ENCODE measurements around the gene PHYHIPL. TPM values are rescaled to one million over a fixed set of nuclear protein-coding genes. Genes with fewer than 3 reads are reported as not detected.

Gene PHYHIPL
- total RNA-seq, result not detected in 2 replicates

DNA sequence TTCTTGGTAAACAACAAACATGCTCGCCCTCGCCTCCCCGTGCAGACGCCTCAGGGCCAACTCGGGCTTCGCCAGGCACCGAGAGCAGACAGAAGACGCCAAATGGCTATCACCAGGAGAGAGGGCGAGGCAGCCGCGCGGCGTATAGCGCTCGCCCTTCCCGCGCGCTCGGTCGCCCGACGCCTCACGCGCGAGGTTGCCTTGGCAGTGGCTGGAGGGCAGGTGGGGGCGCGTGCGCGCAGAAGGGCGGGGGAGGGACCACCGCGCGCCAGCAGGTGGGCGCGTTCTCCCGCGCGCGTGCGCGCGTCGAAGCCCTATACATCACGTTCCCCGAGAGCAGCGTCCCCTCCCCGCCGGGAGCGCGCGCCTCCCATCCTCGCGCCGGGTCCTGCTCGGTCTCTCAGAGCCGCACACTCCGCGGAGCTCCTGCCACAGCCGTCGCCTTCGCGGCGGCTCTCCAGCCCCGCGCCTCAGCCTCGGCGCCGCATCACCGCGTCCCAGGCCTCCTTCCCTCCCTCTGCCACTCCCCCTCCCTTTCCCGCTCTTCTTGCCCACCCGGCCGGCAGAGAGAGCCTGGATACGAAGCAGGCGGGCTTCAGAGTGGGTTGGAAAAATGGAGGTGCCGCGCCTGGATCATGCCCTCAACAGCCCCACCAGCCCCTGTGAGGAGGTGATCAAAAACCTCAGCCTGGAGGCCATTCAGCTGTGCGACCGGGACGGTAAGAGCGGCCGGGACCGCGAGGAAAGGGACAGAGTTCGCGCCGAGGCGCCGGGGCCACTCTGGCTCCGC, at the start of gene PHYHIPL:
PHYHIPL (plus strand) TSS at position 403 of the 790 bp plus-strand sequence; CDS start at position 614, 211 bp downstream.

Other genes starting within 250 kb of the PHYHIPL start
- 0.83 and 0.85 TPM in 2 replicates for gene FAM13C, start 185.9 kb downstream of the PHYHIPL start, total RNA-seq

Measured in smooth muscle cell of bladder (primary cell).